ENCODE data around the gene HSPA9. TPM values are rescaled to one million over a fixed set of nuclear protein-coding genes. Genes with fewer than 3 reads are reported as not detected.

HSPA9 gene
- polyA plus RNA-seq, 2 of the 4 experiments (the other 2 are of a cell fraction), result 417 to 615 TPM

DNA sequence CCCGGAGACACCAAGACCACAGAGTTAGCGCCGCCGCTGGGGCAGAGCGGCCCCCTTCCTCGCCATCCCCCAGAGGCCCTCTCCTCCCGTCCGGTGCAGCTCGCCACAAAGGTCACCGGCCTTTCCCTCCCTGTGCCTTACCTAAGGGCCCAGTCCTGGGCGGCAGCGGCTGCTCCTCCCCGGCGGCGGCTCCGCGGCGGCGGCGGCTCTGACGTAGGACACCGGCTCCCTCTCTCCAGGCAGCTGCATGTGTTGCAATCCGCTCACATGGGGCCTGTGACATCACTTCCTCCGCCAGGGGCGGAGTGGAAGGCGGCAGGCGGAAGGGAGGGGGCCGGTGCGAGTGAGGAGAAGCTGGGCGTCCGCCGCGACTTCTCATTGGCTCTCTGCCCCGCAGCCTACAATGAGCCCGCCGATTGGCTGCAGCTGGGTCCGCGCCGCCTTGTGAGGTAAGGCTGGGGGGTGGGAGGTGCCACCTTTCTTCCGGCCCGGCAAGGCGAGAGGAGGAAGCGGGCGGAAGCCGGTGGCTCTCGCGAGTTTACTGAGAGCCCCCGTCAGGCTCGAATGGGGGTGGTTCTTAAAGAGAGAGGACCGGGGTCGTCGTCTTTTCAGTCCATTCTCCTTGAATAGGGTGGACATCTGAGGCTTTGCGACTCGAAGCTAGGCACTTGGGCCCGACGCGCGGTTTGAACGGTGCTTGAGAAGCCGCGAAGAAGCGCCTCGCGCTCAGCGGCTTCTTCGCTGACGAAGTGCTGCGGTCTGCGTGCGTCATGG, 32.1 kb downstream of the HSPA9 start, which contains the start of gene ETF1 (continued):
- TF ChIP-seq, protein P1, sequence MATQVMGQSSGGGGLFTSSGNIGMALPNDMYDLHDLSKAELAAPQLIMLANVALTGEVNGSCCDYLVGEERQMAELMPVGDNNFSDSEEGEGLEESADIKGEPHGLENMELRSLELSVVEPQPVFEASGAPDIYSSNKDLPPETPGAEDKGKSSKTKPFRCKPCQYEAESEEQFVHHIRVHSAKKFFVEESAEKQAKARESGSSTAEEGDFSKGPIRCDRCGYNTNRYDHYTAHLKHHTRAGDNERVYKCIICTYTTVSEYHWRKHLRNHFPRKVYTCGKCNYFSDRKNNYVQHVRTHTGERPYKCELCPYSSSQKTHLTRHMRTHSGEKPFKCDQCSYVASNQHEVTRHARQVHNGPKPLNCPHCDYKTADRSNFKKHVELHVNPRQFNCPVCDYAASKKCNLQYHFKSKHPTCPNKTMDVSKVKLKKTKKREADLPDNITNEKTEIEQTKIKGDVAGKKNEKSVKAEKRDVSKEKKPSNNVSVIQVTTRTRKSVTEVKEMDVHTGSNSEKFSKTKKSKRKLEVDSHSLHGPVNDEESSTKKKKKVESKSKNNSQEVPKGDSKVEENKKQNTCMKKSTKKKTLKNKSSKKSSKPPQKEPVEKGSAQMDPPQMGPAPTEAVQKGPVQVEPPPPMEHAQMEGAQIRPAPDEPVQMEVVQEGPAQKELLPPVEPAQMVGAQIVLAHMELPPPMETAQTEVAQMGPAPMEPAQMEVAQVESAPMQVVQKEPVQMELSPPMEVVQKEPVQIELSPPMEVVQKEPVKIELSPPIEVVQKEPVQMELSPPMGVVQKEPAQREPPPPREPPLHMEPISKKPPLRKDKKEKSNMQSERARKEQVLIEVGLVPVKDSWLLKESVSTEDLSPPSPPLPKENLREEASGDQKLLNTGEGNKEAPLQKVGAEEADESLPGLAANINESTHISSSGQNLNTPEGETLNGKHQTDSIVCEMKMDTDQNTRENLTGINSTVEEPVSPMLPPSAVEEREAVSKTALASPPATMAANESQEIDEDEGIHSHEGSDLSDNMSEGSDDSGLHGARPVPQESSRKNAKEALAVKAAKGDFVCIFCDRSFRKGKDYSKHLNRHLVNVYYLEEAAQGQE (IDR thresholded peaks at IDR 0.05), result peak; percentile 92
- no peak for TF ChIP-seq ZC3H11A (IDR thresholded peaks at IDR 0.05)
- no peak for TF ChIP-seq FOSL2 (IDR thresholded peaks at IDR 0.05)
- TF ChIP-seq FOSL2 (CRISPR knock-in tag; IDR thresholded peaks at IDR 0.05), result peak; percentile 49; the same call in 1 of the 2 replicates
- TF ChIP-seq NR3C1 (IDR thresholded peaks at IDR 0.05), result no peak
- no peak for TF ChIP-seq HOXB5 (CRISPR knock-in tag; IDR thresholded peaks at IDR 0.05)
- TF ChIP-seq SMC3 (IDR thresholded peaks at IDR 0.05), result no peak
- no peak for TF ChIP-seq TP53 (CRISPR knock-in tag; IDR thresholded peaks at IDR 0.05)
- TF ChIP-seq JUNB (IDR thresholded peaks at IDR 0.05), result no peak
- peak; percentile 6; the same call in 1 of the 2 replicates for TF ChIP-seq KDM5A (IDR thresholded peaks at IDR 0.05)
- no peak for TF ChIP-seq EHMT2 (IDR thresholded peaks at IDR 0.05; ENCODE audit: low read depth)
- TF ChIP-seq, protein P2, sequence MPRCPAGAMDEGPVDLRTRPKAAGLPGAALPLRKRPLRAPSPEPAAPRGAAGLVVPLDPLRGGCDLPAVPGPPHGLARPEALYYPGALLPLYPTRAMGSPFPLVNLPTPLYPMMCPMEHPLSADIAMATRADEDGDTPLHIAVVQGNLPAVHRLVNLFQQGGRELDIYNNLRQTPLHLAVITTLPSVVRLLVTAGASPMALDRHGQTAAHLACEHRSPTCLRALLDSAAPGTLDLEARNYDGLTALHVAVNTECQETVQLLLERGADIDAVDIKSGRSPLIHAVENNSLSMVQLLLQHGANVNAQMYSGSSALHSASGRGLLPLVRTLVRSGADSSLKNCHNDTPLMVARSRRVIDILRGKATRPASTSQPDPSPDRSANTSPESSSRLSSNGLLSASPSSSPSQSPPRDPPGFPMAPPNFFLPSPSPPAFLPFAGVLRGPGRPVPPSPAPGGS (IDR thresholded peaks at IDR 0.05), result peak; percentile 82; the same call in 1 of the 3 replicates
- no peak for TF ChIP-seq ZFP36 (IDR thresholded peaks at IDR 0.05; ENCODE audit: borderline replicate concordance, partially characterized antibody)
- TF ChIP-seq HDAC2 (IDR thresholded peaks at IDR 0.05), result no peak
- TF ChIP-seq NPAS2 (CRISPR knock-in tag; IDR thresholded peaks at IDR 0.05; ENCODE audit: borderline replicate concordance), result no peak
- TF ChIP-seq FOSB (CRISPR knock-in tag; IDR thresholded peaks at IDR 0.05), result no peak
- peak; percentile 94 for TF ChIP-seq CHD2 (IDR thresholded peaks at IDR 0.05; ENCODE audit: low read length, partially characterized antibody)
- no peak for TF ChIP-seq HOXB13 (CRISPR knock-in tag; IDR thresholded peaks at IDR 0.05; ENCODE audit: low read depth)
- TF ChIP-seq, protein P3, sequence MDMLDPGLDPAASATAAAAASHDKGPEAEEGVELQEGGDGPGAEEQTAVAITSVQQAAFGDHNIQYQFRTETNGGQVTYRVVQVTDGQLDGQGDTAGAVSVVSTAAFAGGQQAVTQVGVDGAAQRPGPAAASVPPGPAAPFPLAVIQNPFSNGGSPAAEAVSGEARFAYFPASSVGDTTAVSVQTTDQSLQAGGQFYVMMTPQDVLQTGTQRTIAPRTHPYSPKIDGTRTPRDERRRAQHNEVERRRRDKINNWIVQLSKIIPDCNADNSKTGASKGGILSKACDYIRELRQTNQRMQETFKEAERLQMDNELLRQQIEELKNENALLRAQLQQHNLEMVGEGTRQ (IDR thresholded peaks at IDR 0.05), result peak; percentile 88
- TF ChIP-seq HEYL (CRISPR knock-in tag; IDR thresholded peaks at IDR 0.05), result no peak
- no peak for TF ChIP-seq ZSCAN20 (CRISPR knock-in tag; IDR thresholded peaks at IDR 0.05)
- TF ChIP-seq CEBPB (IDR thresholded peaks at IDR 0.05), result peak; percentile 97 to 99
- TF ChIP-seq MAZ (IDR thresholded peaks at IDR 0.05; ENCODE audit: borderline replicate concordance, low read depth, low read length), result peak; percentile 92
- TF ChIP-seq ZNF302 (CRISPR knock-in tag; IDR thresholded peaks at IDR 0.05), result no peak
- TF ChIP-seq NFE2L2 (conservative IDR thresholded peaks at IDR 0.05; ENCODE audit: low read length), result no peak
- no peak for TF ChIP-seq RNF2 (IDR thresholded peaks at IDR 0.05; ENCODE audit: borderline replicate concordance, low read depth)
- peak; percentile 87 to 94 for TF ChIP-seq JUN (IDR thresholded peaks at IDR 0.05)
- TF ChIP-seq, protein P4, sequence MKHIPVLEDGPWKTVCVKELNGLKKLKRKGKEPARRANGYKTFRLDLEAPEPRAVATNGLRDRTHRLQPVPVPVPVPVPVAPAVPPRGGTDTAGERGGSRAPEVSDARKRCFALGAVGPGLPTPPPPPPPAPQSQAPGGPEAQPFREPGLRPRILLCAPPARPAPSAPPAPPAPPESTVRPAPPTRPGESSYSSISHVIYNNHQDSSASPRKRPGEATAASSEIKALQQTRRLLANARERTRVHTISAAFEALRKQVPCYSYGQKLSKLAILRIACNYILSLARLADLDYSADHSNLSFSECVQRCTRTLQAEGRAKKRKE (CRISPR knock-in tag; IDR thresholded peaks at IDR 0.05; ENCODE audit: low read depth), result no peak
- TF ChIP-seq TFCP2L1 (CRISPR knock-in tag; IDR thresholded peaks at IDR 0.05), result peak; percentile 46; the same call in 1 of the 2 replicates
